Endodermal cell (in vitro differentiated cells): Measurements from ENCODE around the gene RFXAP. TPM values are rescaled to one million over a fixed set of nuclear protein-coding genes. Genes with fewer than 3 reads are reported as not detected.
A peak's percentile ranks its signal among the peaks of the same experiment; 100 is the strongest.

ENCODE experiments used
- DNase-seq: peaks from one replicate; pipeline ENCODE4 v3.0.0-alpha.2; 2017
- H3K27ac ChIP-seq: 2 replicates; pipeline ENCODE4 v1.5.1; 2013; ENCODE audit warnings: mild to moderate bottlenecking, low read depth, low read length, moderate library complexity
- H3K27me3 ChIP-seq: 2 replicates; pipeline ENCODE4 v1.6.1; 2013; ENCODE audit warnings: mild to moderate bottlenecking, low read length, moderate library complexity; ENCODE audit not compliant: insufficient read depth, control insufficient read depth, poor library complexity, severe bottlenecking
- H3K36me3 ChIP-seq: 2 replicates; pipeline ENCODE4 v1.7.0; 2013; ENCODE audit warnings: mild to moderate bottlenecking, low read length, moderate library complexity; ENCODE audit not compliant: control insufficient read depth, insufficient read depth
- H3K4me1 ChIP-seq: one replicate; pipeline ENCODE4 v1.7.0; 2013; ENCODE audit warnings: low read length; ENCODE audit not compliant: control insufficient read depth, insufficient read depth
- H3K4me3 ChIP-seq: 2 replicates; pipeline ENCODE4 v1.5.1; 2013; ENCODE audit warnings: mild to moderate bottlenecking, low read length, moderate library complexity
- H3K9ac ChIP-seq: 2 replicates; pipeline ENCODE4 v1.6.1; 2013; ENCODE audit warnings: mild to moderate bottlenecking, low read length, moderate library complexity; ENCODE audit not compliant: poor library complexity, severe bottlenecking; ENCODE audit errors: extremely low read depth
- H3K9me3 ChIP-seq: 2 replicates; pipeline ENCODE4 v1.6.1; 2013; ENCODE audit warnings: mild to moderate bottlenecking, low read length, moderate library complexity; ENCODE audit not compliant: control insufficient read depth
- H3K27ac Mint-ChIP-seq: 2 replicates; pipeline ENCODE4 v1.8.0; 2020; ENCODE audit warnings: mixed read lengths
- H3K27me3 Mint-ChIP-seq: 2 replicates; pipeline ENCODE4 v1.8.0; 2021; ENCODE audit warnings: mild to moderate bottlenecking, mixed read lengths; ENCODE audit not compliant: insufficient read depth
- H3K36me3 Mint-ChIP-seq: 2 replicates; pipeline ENCODE4 v1.8.0; 2020; ENCODE audit warnings: low read depth, mixed read lengths
- H3K4me1 Mint-ChIP-seq: 2 replicates; pipeline ENCODE4 v1.8.0; 2020; ENCODE audit warnings: mixed read lengths
- H3K4me3 Mint-ChIP-seq: 2 replicates; pipeline ENCODE4 v1.8.0; 2020; ENCODE audit warnings: mild to moderate bottlenecking, moderate library complexity, mixed read lengths
- H3K9me3 Mint-ChIP-seq: 2 replicates; pipeline ENCODE4 v1.8.0; 2020; ENCODE audit warnings: mild to moderate bottlenecking, mixed read lengths
- WGBS, 2 experiments: methylation state at CpG; one replicate each; pipeline versions ENCODE4 v1.1.5 to v1.1.7; 2013; ENCODE audit warnings: missing lambda C conversion rate in 2 of 2, mixed read lengths in 1 of 2; ENCODE audit not compliant: insufficient coverage in 1 of 2, insufficient read length in 1 of 2; 5-methylcytosine and 5-hydroxymethylcytosine counted together
- total RNA-seq, 2 donors: library from RNA; stranded (reverse); fragmentation: NEBNext Ultra II Directional in 1 of 2; extraction: Animal tissue kit (Norgen Biotek cat#: 25700) in 1 of 2; gene quantifications; 2 replicates in 1 of 2; 3 replicates in 1 of 2; pipeline ENCODE4 v1.2.1, GENCODE V29; 2021
- TF ChIP-seq, protein P1 (sequence below): fragments of 200-600 bp; sonication (generic); conservative IDR thresholded peaks from 2 replicates; pipeline ENCODE4 v1.5.0; 2021; ENCODE audit warnings: antibody characterized with exemption, mild to moderate bottlenecking

RFXAP gene
- total RNA-seq, 2 donors from 2014 or later, result 8.9 to 9.7 TPM

DNA sequence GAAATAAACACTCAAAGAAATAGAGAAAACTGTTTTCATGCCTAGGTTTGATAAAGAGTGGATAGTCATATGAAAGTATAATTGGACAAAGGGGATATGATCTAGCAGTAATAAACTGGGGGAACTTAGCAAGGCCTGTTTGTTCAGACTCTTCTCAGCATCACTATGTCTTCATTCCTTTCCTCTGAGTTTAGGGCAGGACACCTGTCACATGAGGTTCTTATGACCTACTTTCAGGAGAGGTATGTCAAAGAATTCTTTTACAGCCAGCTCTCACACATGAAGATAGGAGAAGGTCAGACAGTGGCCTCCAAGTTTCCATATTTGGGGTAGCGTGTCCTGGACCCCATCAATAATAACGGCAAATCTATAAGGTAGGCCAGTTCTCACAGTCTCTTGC, 11.4 kb upstream of the RFXAP start:
- no peaks in the 10 kb centered on the region for H3K9me3 Mint-ChIP-seq
- no peak overlapping the region for H3K27ac Mint-ChIP-seq
- Histone ChIP-seq H3K9me3 (no peaks in the 10 kb centered on the region), H3K27me3 (no peaks in the 10 kb centered on the region), H3K4me1 (peaks cover under 1% of the 10 kb centered on the region), H3K27ac (no peak overlapping the region), H3K9ac (no peak overlapping the region), H3K4me3 (no peak overlapping the region), H3K36me3 (no peaks in the 10 kb centered on the region)
- no peaks in the 10 kb centered on the region for H3K36me3 Mint-ChIP-seq
- DNase-seq, result no peak
- H3K4me1 Mint-ChIP-seq, result peaks cover 4% of the 10 kb centered on the region
- no peaks in the 10 kb centered on the region for H3K27me3 Mint-ChIP-seq
- TF ChIP-seq, protein P1, sequence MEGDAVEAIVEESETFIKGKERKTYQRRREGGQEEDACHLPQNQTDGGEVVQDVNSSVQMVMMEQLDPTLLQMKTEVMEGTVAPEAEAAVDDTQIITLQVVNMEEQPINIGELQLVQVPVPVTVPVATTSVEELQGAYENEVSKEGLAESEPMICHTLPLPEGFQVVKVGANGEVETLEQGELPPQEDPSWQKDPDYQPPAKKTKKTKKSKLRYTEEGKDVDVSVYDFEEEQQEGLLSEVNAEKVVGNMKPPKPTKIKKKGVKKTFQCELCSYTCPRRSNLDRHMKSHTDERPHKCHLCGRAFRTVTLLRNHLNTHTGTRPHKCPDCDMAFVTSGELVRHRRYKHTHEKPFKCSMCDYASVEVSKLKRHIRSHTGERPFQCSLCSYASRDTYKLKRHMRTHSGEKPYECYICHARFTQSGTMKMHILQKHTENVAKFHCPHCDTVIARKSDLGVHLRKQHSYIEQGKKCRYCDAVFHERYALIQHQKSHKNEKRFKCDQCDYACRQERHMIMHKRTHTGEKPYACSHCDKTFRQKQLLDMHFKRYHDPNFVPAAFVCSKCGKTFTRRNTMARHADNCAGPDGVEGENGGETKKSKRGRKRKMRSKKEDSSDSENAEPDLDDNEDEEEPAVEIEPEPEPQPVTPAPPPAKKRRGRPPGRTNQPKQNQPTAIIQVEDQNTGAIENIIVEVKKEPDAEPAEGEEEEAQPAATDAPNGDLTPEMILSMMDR, result no peak
- no peak overlapping the region for H3K4me3 Mint-ChIP-seq
- 94 to 100% methylated on average over 2 of the region's 2 CpGs for whole genome bisulfite sequencing, 2 experiments

DNA sequence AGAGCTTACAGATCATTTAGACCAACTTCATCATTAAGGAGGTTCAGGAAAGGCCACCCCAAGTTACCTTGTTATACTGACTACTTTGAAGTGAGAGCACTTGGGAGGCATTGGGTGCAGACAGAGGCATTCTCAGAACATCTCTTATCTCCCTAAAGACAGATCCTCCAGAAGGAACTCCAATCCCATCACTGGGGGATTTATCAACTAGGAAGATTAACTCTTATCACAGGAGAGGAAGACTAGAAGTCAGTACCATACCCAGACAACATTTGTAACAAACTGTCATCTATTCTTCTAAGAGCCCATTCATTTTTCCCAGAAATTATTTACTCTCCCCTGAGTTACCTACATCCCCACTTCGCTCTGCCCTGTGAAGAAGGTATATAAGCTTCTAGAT, 5.8 kb upstream of the RFXAP start:
- no peaks in the 10 kb centered on the region for H3K36me3 Mint-ChIP-seq
- H3K4me1 Mint-ChIP-seq, result peaks cover 33% of the 10 kb centered on the region
- no peak overlapping the region for H3K27ac Mint-ChIP-seq
- Histone ChIP-seq H3K27ac (no peak overlapping the region), H3K9ac (no peak overlapping the region), H3K4me3 (peak overlapping the region; percentile 42), H3K27me3 (no peaks in the 10 kb centered on the region), H3K36me3 (no peaks in the 10 kb centered on the region), H3K4me1 (peaks cover 14% of the 10 kb centered on the region), H3K9me3 (peaks cover 7% of the 10 kb centered on the region)
- no peak overlapping the region for H3K4me3 Mint-ChIP-seq
- WGBS, 2 experiments, result 100% methylated on average over 1 of the region's 1 CpG
- DNase-seq, result no peak
- TF ChIP-seq, protein P1, result no peak
- no peaks in the 10 kb centered on the region for H3K27me3 Mint-ChIP-seq
- H3K9me3 Mint-ChIP-seq, result no peaks in the 10 kb centered on the region

DNA sequence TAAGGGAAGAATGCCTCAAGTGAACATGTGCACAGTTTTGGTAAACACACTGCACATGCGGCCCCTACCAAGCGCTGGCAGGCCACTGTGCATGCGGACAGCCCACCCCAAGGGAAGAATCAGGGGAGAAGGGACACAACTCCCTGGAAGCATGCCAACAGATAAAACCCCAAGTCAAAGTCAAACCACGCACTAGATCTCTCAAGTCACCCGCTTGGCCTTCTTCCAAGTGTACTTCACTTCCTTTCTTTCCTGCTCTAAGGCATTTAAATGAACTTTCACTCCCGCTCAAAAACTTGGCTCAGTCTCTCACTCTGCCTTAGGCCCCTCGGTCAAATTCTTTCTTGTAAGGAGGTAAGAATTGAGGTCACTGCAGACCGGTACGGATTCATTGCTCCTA, 4.6 kb upstream of the RFXAP start:
- Histone ChIP-seq H3K27me3 (no peaks in the 10 kb centered on the region), H3K9ac (no peak overlapping the region), H3K4me3 (peak overlapping the region; percentile 42), H3K9me3 (peaks cover 7% of the 10 kb centered on the region), H3K27ac (no peak overlapping the region), H3K4me1 (peaks cover 14% of the 10 kb centered on the region), H3K36me3 (no peaks in the 10 kb centered on the region)
- 94 to 100% methylated on average over 7 to 9 of the region's 9 CpGs for WGBS, 2 experiments
- TF ChIP-seq, protein P1, result no peak
- no peak overlapping the region for H3K4me3 Mint-ChIP-seq
- H3K4me1 Mint-ChIP-seq, result peaks cover 35% of the 10 kb centered on the region
- no peaks in the 10 kb centered on the region for H3K27me3 Mint-ChIP-seq
- no peaks in the 10 kb centered on the region for H3K9me3 Mint-ChIP-seq
- no peak overlapping the region for H3K27ac Mint-ChIP-seq
- H3K36me3 Mint-ChIP-seq, result no peaks in the 10 kb centered on the region
- no peak for DNase-seq
